AG04450 (cell line): ENCODE results near the gene RLN3. TPM values are rescaled to one million over a fixed set of nuclear protein-coding genes. Genes with fewer than 3 reads are reported as not detected.

Source experiments
- CTCF ChIA-PET: fragments of 300-600, 350-600 bp; formaldehyde crosslinking; extraction: SDS; loops from one replicate; lab custom pipeline; 2022; ENCODE audit warnings: antibody characterized with exemption, inconsistent platforms; lab: Charles Lee
- POLR2A ChIA-PET: fragments of 350-600 bp; formaldehyde crosslinking; extraction: SDS; loops from one replicate; lab custom pipeline; 2021; ENCODE audit warnings: antibody characterized with exemption, inconsistent platforms; lab: Yijun Ruan, JAX
- DNase-seq: peaks from one replicate; pipeline ENCODE4 v3.0.0-alpha.2; 2011; ENCODE audit warnings: low read depth, low spot score
- H3K27ac ChIP-seq: one replicate; pipeline ENCODE4 v1.5.1; 2012; ENCODE audit warnings: low read depth, low read length, control low read depth
- H3K27me3 ChIP-seq: one replicate; pipeline ENCODE4 v1.6.0; 2012; ENCODE audit warnings: low read length; ENCODE audit not compliant: control insufficient read depth, insufficient read depth
- H3K4me3 ChIP-seq: 2 replicates; pipeline ENCODE4 v1.5.1; 2011; ENCODE audit warnings: mild to moderate bottlenecking, low read depth, low read length, control low read depth
- H3K9me3 ChIP-seq: 2 replicates; pipeline ENCODE4 v1.5.1; 2012; ENCODE audit warnings: low read length; ENCODE audit not compliant: control insufficient read depth, insufficient read depth
- CTCF ChIP-seq: IDR thresholded peaks from 2 replicates; pipeline ENCODE4 v1.5.1; 2011; ENCODE audit warnings: low read depth, low read length, control low read depth, inconsistent platforms
- polyA plus RNA-seq: library from polyadenylated mRNA; depleted of rRNA; stranded (reverse); fragments of >200 nt; gene quantifications from 2 replicates; pipeline ENCODE4 v1.2.3, GENCODE V29; 2011; rRNA removed

Gene RLN3
- polyA plus RNA-seq, 1 experiment = not detected

- ChIA-PET CTCF (interaction anchor here (1.0 to 1.8 kb wide), 4 partner anchors 19 to 401 kb away, joined by 3 to 5 read pairs (median 4); partner anchors contain the start of gene ASF1B), POLR2A (interaction anchor here (0.7 kb wide), 1 partner anchor 169 kb away, joined by 4 read pairs; no protein-coding TSS in a partner anchor)
- no peak for TF ChIP-seq CTCF
- no peaks in the 10 kb centered on the region for H3K27me3 ChIP-seq
- DNase-seq = no peak
- no peak overlapping the region for H3K27ac ChIP-seq
- no peak overlapping the region for H3K4me3 ChIP-seq
- H3K9me3 ChIP-seq = no peaks in the 10 kb centered on the region; the same call in 1 of the 2 replicates
Measured at GRCh38 chr19:14078411-14078810, 50.5 kb downstream of the RLN3 start.

Other genes starting within 250 kb of the RLN3 start
- 2.3 and 3.4 TPM in 2 replicates for gene ZSWIM4, start 232.7 kb upstream of the RLN3 start, polyA plus RNA-seq
- gene NANOS3, start 151.0 kb upstream of the RLN3 start, polyA plus RNA-seq = 0.36 and 0.37 TPM in 2 replicates
- gene BRME1, start 122.0 kb upstream of the RLN3 start, polyA plus RNA-seq = 0.12 and 0.17 TPM in 2 replicates
- gene CC2D1A, start 121.9 kb upstream of the RLN3 start, polyA plus RNA-seq = 5.1 and 6.7 TPM in 2 replicates
- gene PODNL1, start 89.7 kb upstream of the RLN3 start, polyA plus RNA-seq = 2.8 and 3.4 TPM in 2 replicates
- 6.1 and 7.3 TPM in 2 replicates for gene DCAF15, start 75.6 kb upstream of the RLN3 start, polyA plus RNA-seq
- gene RFX1, start 21.8 kb upstream of the RLN3 start, polyA plus RNA-seq = 0.38 and 0.63 TPM in 2 replicates
- gene IL27RA, start 3.6 kb downstream of the RLN3 start, polyA plus RNA-seq = 4.5 and 5.4 TPM in 2 replicates
- gene PALM3, start 33.9 kb downstream of the RLN3 start, polyA plus RNA-seq = 0.43 and 0.51 TPM in 2 replicates
- gene MISP3, start 44.6 kb downstream of the RLN3 start, polyA plus RNA-seq = 0.27 and 0.56 TPM in 2 replicates
- gene C19orf67, start 57.6 kb downstream of the RLN3 start, polyA plus RNA-seq = not detected in 2 replicates
- 5.1 and 6.5 TPM in 2 replicates for gene SAMD1, start 62.6 kb downstream of the RLN3 start, polyA plus RNA-seq
- gene PRKACA, start 89.6 kb downstream of the RLN3 start, polyA plus RNA-seq = 17.9 and 25.1 TPM in 2 replicates
- gene ASF1B, start 108.4 kb downstream of the RLN3 start, polyA plus RNA-seq = 2.8 and 2.9 TPM in 2 replicates
- gene ADGRL1, start 178.0 kb downstream of the RLN3 start, polyA plus RNA-seq = 2.0 and 2.9 TPM in 2 replicates